ENCODE results near the gene RYR3.

RYR3 gene

DNA sequence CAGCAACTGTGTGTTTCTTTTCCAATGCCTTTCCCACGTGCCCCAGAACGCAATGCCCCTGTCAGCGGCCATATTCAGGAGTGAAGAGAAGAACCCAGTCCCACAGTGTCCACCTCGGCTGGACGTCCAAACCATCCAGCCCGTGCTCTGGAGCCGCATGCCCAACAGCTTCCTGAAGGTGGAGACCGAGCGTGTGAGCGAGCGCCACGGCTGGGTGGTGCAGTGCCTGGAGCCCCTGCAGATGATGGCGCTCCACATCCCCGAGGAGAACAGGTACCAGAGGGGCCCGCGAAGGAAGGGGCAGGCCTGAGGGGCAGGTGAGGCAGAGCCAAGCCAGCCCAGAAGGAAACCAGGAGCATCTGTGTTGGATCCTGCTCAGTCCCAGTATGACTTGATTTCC lies 349.4 kb downstream of the RYR3 start:
- no peak for DNase-seq

DNA sequence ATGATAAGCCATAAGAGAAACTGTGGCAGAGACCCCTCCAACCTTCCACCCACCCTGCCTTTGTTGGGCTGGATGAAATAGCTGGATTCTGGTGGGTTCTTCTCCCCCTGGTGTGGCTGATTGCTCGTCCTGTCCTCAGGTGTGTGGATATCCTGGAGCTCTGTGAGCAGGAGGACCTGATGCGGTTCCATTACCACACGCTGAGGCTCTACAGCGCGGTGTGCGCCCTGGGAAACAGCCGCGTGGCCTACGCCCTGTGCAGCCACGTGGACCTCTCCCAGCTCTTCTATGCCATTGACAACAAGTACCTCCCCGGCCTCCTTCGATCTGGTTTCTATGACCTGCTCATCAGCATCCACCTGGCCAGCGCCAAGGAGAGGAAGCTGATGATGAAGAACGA lies 351.2 kb downstream of the RYR3 start:
- DNase-seq, result no peak

DNA sequence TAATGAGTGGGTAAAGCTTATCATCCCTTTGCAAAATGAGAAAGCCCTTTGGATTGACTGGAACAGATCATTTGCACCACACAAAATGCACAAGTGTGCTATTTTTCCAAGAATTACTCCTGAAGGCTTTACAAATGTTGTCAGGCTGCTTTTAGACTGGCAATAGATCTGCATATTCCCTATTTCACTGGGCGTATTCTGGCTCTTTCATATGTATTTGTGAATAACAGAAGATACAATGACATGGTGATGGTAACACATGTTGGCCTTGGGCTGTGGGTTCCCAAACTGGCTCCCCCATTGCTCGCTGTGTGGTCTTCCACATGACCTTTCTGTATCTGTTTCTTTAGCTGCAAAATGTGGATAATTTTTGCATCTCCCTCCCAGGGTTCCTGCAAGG lies 354.2 kb downstream of the RYR3 start:
- DNase-seq, result no peak

DNA sequence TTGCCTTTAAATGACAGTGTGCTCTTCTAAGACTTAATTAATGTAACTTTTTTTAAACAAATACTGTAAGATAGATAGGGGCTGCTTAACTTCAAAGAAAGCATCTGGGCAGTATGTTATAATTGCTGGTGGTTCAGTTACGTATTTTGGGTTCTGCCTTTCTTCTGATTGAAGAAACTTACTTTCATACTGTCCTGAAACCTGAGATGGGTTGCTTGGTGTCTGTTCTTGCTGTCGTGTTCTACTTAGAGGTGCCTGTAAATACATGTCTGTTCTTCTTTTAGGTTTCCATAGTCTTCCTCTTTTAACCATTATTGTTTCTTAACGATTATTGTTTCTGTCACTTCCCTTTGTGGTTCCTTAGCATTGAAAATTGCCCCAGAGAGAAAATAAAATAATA lies 359.8 kb downstream of the RYR3 start:
- no peak for DNase-seq

DNA sequence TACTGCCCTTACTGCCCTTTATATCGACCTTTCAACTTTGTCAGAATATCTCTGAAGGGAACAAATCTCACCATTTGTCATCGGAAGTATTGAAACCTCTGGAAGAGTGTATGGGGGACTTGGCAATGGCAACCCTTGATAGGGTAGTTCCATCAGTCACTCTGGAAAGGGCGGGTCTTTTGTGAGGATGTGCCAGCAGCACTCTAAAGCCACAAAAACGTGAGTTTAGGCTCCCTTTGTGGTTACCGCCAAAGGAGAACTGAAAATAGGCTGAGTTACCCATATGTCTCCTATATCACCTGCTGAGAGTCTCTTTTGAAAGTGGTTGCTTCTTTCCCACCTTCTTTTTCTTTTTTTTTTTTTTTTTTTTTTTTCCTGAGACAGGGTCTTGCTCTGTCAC lies 360.7 kb downstream of the RYR3 start:
- DNase-seq, result no peak

DNA sequence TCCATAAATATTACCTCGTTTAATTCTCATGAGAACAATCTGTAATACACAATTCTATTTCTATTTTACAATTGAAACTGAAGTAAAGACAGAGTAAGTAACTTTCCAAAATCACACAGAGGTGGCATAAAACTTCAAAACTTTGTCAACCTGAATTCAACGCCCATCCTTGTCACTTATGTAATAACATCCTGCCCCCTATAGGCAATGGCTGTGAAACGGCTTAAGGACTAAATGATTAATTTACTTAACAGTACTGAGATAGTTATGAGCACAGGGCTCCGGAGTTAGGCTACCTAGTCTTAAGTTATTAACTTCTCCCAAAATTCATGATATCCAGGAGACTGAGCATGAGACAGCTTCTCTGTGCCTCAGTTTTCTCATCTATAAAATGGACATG lies 364.5 kb downstream of the RYR3 start:
- DNase-seq, result no peak

DNA sequence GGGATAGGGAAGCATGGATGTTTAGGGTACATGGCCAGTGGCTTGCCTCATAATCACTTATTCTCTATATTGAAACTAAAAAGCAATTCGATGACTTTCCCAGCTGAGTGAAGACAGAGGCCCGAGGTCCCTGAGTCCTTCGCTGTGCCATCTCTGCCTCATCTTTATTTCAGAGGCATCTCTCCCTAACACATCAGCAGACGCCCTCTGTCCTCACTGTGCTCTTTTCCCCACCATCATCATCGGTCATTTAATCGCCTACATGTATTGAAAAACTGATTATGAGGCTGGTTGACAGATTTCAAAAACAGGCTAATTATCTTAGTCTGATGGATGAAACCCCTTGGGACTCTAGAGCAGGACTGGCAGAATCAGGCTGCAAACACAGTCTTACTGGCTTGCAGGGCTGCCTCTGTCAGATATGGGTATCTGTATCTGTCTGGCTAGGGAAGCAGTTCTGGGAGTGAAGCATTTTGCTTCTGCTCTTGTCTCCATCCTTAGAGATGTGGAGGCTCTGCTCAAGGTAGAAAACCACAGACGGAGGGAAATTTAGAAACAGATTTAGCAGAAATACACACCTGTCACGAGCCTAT lies 366.6 kb downstream of the RYR3 start:
- DNase-seq, result no peak

DNA sequence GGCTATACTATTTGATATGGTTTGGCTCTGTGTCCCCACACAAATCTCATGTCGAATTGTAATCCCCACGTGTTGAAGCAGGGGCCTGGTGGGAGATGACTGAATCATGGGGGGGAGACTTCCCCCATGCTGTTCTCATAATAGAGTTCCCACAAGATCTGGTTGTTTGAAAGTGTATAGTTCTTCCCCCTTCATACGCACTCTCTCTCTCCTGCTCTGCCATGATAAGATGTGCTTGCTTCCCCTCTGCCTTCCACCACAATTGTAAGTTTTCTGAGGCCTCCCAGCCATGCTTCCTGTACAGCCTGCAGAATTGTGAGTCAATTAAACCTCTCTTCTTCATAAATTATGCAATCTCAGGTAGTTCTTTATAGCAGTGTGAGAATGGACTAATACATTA lies 367.4 kb downstream of the RYR3 start:
- no peak for DNase-seq

DNA sequence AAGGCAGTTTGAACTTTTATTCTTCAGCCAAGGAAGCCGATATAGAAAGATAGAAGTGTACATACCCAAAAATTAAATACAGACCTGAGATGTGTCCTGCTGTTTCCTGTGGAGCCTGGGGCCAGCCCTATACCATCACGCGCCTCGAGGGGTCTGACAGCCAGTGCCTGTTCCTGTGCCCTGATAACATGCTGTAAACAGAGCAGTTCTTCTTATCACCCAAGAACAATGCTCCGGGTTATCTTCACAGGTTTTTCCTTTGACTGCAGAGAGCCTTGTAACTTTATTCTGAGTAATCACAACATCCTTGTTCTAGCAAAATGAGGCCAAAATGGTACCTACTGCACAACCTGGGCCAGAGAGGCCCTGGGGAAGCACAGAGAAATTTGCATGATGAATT lies 367.8 kb downstream of the RYR3 start:
- DNase-seq, result no peak

DNA sequence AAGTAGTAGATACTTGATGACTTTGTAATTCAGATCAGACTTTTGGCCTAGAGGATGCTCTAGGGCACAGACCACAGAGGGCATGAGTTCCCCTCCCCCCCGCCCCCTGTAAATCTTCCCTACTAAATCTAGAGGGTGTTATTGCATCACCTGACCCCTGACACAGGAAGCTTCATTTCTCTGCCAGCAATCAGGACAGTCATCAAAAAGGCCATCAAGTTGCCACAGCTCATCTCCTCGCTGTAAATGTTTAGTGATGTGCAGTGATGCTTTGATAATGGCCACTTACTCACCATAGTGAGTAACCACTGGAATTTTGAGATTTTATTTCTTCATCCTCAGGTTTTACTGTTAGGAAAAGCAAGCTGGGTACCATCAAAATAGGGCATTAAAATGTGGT lies 368.3 kb downstream of the RYR3 start:
- DNase-seq, result no peak

DNA sequence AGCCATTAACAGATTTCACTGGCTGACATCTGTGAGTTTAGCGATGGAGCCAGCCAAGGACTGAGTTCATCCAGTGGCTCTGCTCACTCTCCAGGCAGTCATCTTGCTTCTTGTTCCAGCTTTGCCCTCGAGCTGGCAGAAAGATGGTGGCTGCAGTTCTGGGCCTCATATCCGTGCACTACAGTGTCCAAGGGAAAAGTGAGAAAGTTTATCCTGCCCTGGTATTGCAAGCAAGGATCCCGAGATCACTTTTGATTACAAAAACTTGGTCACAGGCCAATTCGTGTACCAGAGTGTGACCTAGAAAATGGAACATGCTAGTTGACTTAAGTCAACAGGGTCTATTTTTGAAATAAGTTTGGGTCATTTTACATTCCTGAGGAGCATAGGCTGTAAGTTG lies 369.6 kb downstream of the RYR3 start:
- no peak for DNase-seq

DNA sequence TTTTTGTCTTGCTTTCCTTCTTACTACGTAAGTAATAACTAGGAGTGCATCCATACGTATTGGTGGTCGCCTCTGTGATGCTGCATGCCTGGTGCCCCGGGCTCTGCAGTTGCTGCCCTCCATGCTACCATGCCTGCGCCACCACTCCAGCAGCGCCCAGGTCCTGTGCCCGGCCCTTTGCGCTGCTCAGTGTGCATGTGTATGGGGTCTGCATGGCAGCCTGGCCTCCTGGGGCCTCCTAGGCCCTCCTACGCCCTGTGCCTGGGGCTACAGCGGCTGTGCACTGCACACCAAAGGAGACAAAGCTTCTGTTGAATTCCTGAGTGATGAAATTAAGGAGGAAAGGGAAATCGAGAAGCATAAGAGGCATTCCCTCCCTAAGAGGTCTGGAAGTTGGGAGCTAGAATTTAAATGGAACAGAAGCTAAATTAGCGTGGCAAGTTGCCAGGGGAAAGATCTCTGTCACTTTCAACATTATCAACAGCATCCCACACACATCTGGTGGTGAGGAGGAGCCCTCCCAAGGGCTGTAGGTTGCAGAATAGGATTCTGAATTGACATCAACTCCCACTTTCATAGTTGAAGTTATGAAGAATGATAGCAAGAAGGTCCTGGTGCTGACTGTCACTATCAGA lies 382.5 kb downstream of the RYR3 start:
- DNase-seq, result no peak

DNA sequence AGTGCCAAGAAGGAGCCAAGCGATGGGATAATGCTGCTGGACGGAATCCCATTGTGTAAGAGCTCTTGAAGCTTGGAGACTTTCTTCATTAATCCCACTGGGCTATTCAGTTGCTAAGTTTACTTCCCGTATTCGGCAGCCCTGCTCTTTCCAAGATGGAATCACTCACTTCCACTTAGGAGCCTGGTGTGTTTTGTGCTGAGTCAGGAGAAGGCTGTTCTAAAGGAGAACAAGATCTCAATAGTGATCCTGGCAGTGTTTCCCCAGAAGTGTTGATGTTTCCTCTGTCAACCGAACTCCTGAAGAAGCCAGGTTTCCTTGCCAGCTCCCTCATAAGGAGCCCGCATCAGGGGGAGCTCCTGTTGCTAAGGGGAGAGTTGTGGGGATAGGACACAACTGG lies 387.4 kb downstream of the RYR3 start:
- no peak for DNase-seq

DNA sequence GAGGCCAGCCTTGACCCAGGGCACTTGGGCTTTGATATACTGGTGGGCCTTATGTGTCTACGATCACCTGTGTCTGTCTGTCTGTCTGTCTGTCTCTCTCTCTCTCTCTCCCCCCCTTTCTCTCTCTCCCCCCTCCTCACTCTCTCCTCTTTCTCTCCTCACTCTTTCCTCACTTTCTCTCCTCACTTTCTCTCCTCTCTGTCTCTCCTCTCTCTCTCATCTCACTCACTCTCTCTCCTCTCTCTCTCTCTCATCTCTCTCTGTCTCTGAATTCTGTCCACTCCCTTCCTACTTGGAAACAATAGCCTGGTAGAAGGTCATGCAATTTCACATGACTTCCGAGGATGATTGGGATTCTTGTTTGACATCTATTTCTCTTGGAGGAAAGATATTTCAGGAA lies 388.4 kb downstream of the RYR3 start:
- DNase-seq, result no peak

DNA sequence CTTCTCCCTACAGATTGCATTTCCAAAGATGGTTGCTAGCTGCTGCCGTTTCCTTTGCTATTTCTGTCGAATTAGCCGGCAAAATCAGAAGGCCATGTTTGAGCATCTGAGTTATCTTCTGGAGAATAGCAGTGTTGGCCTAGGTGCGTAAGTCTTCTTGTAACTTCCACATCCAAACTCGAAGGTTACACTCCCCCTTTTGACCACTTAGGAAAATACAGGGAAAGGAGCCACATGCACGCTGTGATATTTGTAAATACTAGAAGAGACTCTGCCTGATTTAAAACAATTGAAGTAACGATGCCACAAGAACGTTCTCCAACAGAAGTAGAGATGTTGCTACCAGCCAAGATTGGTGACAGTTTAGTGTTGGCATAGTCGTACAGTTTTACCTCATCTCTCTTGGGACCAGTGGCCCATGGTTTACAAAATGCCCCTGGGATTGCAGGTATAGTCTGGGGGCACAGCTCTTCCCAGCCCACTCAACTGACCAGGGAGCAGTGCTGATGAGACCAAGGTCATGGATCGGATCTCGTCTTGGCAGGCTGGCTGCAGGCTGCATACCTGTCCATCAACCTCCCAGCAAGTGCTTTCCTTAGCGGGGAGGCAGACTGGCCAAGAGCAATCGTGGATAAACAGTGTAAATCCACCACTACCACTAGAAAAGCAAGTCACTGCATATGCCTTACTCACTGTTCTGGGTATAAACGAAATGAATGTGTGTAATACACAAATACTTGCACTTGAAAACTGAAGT lies 389.1 kb downstream of the RYR3 start:
- DNase-seq, result no peak

DNA sequence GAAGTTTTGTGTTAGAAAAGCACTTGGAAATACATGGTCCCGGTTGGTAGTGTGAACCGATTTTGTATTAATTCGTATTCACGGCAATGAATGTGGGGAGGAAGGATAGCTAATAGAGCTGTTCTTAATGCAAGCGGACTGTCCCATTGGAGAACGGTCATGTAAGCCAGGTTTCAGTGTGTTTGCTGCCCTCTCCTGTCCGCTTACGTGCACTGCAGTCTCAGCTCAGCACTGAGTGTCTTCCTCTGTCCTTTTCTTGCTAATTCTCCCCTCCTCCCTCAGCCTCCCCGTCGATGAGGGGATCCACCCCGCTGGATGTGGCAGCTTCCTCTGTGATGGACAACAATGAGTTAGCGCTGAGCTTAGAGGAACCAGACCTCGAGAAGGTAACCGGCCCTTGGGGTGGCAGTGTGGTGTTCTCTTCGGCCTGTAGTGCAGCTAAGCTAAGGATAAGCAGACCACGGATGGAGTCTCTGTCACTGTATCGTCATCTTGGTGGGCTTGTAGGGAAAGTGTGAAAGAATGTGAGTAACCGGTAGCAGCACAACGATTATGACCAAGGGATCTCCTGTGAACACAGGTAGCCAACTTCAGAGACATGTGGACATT lies 390.0 kb downstream of the RYR3 start:
- peak; percentile 36 to 44 for DNase-seq

DNA sequence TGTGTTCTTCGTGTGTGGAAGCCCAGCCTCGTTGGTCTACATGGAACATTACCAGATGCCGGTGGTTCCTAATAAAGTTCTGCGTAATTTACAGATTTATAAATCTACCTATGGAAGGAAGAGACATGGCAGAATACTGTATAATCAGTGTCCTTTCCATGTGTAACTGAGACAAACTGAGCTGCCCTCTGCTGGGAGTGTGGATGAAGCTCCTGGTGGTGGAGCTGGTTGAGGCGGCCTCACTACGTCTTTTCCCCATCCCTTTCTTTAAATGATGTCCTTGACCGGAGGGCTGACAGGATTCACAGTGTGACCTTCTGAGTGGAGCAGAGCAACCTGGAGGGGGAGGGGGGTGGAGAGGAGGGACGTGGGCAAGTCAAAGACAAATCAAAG lies 390.5 kb downstream of the RYR3 start:
- DNase-seq, result no peak

DNA sequence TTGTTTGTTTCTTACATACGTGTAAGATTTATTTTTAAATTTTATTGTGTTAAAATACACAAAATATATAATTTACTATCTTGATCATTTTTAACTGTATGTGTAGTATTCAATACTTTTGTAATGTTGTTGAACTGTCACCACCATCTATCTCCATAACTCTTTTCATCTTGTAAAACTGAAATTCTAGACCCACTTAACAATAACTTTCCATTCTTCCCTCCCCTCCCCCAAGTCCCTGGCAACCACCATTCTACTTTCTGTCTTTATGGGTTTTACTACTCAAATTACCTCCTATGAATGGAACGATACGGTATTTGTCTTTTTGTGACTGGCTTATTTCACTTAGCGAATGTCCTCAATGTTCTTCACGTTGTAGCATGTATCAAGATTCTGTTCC lies 395.4 kb downstream of the RYR3 start:
- DNase-seq, result no peak

DNA sequence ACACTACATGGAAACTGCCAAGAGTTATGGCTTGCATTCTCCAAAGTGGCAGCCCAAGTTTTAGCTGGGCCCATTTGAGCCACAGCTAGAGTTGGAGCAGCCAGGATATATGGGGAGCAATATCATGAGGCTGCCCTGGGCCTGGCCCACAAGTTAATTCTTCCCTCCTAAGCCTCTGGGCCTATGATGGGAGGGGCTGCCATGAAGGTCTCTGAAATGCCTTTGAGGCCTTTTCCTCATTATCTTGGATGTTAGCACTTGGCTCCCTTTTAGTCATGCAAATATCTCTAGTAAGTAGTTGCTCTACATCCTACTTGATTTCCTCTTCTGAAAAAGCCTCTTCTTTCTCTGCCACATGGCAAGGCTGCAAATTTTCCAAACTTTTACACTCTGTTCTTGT lies 400.0 kb downstream of the RYR3 start:
- no peak for DNase-seq

DNA sequence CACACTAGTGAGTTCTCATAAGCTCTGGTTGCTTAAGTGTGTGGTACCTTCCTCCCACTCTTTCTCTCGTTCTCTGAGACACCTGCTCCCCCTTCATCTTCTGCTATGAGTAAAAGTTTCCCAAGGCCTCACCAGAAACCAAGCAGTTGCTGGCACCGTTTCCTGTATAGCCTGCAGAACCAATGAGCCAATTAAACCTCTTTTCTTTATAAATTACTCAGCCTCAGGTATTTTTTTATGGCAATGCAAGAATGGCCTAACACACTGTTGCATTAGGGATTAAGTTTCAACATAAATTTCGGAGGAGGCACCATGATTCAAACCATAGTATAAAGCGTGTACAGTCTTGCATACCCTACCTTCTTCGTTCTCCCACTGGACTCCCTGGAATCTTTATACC lies 405.3 kb downstream of the RYR3 start:
- no peak for DNase-seq

DNA sequence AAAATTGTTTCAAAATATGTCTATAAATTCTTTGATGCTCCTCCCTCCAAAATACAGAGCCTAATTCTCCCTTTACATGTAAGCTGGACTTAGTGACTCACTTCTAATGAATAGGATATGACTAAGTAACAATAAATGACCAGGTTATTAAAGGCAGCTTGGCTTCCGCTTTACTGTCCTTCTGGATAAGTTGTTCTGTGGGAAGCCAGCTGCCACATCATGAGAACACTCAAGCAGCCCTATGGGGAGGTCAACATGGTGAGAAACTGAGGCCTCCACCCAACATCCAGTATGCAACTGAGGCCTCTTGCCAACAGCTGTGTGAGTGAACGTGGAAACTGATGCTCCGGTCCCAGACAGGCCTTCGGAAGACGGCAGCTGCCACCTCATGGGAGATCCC lies 410.2 kb downstream of the RYR3 start:
- DNase-seq, result no peak

DNA sequence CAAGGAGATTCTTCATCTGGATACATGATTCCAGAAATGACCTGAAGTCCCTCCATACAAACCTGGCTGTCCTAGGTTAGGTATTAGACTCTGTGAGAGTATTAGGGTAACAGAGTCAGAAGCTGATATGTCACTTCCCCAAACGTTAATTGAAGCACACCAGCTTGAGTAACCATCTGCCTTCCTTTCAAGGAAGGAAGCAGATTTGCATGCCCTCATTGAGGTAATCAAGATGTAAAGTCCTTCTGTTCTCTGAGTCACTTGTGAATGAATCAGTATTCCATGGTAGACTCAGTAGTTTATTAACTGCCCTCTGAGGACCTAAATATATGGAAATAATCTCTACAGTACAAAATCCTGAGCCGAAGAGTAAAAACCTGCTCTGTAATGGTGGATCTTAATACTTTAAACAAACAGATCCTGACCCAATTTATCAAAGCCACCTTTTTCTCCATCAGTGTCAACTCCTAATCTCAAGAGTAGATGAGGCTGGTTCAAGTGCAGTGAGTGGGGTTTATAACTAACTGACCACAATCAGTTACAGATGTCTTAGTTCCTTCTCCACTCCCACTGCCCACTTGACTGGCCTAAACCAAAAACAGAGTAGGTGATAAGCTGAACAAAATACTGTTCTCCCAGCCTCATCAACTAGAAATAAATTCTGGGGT lies 411.4 kb downstream of the RYR3 start:
- no peak for DNase-seq

DNA sequence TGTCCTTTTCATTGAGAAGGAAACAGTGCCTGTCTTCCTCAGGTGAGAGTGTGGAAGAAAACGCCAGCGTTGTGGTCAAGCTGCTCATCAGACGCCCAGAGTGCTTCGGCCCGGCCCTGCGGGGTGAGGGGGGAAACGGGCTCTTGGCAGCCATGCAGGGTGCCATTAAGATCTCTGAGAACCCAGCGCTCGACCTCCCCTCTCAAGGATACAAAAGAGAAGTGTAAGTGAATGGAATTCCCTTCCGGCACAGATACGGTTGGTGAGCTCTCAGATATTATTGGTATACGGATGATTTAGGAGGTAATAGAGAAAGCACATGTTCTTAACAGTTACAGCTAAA lies 411.9 kb downstream of the RYR3 start:
- no peak for DNase-seq
